GM19438 (cell line): Measurements from ENCODE around the gene ST13.
"Not testable (repeated sequence)": the region's sequence is repeated elsewhere in the genome, so short reads cannot be mapped to it uniquely, and the experiment has no call there.

Experiments
- ATAC-seq: cut with Tn5 transposase; IDR thresholded peaks from one replicate; pipeline ENCODE4 v1.9.1; 2021; ENCODE audit warnings: low read depth; ENCODE audit not compliant: unreplicated experiment

ST13 gene

DNA sequence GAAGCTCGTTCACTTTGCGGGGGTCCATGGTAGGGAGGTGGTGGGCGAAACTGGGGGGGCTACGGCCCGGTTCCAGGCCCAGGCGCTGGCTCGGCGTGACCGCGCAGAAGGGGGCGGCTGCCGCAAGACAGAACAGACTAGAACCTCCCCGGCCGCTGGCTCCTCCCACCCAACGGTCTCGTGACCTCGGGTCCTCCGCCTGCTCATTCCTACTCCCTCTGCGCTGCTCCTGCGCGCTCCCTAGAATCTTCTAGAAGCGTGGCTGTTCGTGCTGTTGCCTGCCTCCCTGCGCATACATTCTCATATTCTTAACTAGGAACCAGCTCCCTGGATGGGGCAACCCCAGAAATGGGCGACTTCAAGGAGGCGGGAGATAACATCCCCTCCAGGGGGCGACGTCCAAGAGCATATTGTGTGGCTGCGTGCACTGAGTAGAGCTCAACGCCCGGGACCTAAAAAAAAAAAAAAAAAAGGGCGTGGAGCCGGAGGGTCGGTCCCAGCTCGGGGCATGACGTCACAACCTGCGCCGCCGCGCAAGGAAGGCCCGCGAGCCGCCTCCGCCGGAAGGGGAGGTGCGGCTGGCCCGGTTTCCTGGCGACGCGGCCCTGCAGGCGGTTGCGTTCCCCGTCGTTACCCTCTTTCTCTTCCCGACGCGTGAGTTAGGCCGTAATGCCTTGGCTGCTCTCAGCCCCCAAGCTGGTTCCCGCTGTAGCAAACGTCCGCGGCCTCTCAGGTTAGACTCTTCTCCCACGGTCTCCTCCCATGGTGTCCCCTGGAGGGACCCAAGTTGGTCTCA is at the start of gene ST13, which contains the start of gene XPNPEP3:
TSS of gene ST13 (minus strand) at position 127 of the 796 bp plus-strand sequence. CDS start at position 28, 99 bp downstream.
TSS of gene XPNPEP3 (plus strand) at position 636 of the 796 bp plus-strand sequence. CDS start at position 670, 34 bp downstream.
- ATAC-seq = peak; percentile 92

DNA sequence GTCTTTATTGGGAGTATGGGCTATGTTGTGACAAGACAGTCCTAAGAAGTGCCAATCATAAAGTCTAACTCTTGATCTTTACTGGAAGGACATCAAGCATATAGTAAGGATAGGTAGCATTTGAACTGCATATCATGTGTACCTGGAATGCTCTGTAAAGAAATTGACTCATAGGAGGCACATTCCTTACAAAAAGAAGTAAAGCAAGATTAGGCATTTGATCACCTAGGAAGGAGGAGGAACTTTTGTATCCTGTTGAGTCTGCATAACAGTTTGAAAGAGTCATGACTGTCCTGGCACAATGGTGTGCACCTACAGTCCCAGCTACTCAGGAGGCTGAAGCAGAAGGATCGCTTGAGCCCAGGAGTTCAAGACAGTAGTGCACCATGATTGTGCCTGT is 47.7 kb upstream of the ST13 start:
- ATAC-seq = no peak

DNA sequence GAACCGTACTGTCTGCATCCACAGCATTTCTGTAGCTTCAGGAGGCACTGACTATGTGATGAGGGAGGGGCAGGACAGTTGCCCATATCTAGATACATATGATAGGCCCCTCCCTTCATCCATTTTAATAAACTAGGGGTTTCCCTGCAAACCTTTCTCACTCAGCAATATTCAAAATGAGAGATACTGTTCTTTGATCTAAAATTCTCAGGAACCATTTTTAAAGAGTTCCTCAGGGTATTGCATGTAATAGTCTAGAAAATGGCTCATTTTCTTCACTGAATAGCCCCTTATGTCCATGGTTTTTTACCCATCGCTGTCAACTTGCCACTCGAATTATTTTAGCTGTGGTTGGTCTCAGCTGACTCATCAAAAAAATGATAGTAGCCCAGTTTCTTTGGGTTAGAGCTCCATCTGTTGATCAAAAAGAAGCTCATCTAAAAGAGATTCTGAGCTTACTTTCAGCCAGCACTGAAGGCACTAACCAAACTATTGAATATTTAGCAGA is 42.5 kb upstream of the ST13 start:
- no peak for ATAC-seq

DNA sequence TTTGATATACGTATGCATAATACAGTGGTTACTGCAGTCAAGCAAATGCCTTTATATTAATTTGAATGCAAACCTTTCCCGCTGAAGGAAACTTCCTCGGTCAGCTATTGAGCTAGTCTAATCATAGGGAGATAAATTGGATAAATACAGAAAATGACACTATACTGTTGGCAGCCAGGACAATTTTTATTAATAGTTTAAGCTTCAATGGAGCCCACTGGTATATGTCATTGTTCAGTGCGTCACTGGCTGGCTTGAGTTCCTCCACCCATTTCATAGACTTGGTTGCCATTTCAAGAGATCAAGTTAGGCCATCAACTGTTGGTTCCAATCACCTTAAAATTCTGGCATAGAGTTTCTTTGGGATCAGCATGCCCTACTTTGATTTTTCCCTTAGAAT is 38.0 kb upstream of the ST13 start:
- ATAC-seq = no peak

DNA sequence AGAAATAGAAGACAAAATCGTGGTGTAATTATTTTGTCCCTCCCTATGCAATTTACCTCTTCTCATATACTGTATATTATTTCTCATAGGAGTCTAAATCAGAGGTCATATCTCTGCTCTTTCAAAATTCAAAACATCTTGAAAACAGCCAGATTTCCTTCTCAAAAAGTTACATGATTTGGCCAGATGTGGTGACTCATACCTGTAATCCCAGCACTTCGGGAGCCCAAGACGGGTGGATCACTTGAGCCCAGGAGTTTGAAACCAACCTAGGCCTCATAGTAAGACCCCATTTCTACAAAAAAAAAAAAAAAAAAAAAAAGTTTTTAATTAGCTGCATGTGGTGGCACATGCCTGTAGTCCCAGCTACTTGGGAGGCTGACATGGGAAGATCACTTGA is 34.4 kb upstream of the ST13 start:
- no peak for ATAC-seq

DNA sequence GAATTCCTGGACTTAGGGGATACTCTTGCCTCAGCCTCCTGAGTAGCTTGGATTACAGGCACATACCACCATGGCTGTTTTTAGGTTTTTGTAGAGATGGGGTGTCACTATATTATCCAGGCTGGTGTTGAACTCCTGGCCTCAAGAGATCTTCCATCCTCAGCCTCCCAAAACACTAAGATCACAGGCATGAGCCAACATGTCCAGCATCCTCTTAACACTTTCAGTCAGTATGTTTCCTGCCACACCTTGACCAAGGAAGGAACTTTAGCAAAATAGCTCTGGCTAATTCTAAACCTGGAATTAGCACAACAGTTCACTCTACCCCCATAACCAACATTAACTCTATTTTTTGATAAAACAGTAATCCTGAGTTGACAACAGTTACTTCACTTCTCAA is 32.7 kb upstream of the ST13 start:
- no peak for ATAC-seq

DNA sequence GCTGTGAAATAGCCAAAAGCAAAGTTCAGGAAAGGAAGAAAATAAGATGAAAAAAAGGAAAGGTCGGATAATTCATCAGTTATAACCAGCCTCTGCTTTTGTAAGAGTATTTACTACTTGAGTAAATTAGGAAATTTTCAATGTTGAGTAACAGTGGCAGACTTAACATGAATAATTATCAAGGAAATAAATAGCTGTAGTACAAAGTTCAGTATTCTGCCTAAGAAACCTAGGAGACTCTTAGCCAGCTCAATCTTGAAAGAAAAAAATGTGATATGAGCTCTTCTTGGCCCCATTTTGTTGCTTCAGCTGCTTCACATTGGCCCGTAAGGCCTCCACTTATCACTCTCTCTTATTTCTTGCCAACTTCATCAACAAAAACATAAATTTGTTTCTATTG is 22.5 kb upstream of the ST13 start:
- ATAC-seq = no peak

DNA sequence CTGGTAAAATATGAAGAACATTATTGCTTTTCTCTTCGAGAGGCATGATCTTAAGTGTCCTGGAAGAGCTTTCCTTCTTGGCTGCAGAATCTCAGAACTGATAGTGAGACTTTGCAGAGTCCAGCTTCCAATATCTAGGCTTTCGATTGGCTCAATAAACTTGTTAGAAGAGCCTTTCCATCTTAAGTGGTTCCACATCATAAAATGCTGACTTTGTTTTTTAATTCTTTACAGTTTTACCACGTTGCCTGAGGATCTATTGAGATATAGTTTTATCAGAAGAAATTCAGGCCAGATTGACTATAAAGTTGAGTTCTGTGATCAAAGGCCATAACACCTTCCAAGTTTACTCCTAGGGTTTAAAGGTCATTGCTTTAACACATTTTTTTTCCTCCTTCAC is 21.0 kb upstream of the ST13 start:
- ATAC-seq = no peak

DNA sequence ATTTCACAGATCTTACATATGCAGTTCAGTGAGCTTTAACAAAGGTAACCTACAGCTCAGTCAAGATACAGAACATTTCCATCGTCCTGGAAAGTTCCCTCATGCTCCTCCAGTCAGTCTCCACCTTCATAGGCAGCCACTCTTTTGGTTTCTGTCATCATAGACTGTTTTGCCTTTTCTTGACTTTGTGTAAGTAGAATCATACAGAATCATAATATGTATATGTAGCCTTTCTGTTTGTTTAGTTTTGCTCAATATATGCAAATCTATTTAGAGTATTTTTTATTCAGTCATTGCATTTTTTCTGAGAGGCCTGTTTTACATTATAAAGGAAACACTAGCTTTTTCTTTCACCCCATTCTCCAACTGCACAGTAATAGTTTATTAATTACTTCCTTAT is 20.5 kb upstream of the ST13 start:
- ATAC-seq = no peak

DNA sequence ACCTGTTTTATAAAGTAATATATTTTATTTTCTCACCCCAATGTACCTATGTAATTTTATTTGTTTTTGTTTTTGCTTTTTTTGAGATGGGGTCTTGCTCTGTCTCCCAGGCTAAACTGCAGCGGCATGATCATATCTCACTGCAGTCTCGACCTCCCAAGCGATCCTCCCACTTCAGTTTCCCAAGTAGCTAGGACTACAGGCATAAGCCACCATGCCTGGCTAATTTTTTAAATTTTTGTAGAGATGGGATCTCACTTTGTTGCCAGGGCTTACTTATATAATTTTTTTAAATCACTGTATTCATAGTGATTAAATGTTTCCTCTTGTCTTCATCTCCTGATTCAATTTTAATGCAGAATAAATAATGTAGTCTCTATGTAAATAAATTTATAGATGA is 18.7 kb upstream of the ST13 start:
- ATAC-seq = no peak

DNA sequence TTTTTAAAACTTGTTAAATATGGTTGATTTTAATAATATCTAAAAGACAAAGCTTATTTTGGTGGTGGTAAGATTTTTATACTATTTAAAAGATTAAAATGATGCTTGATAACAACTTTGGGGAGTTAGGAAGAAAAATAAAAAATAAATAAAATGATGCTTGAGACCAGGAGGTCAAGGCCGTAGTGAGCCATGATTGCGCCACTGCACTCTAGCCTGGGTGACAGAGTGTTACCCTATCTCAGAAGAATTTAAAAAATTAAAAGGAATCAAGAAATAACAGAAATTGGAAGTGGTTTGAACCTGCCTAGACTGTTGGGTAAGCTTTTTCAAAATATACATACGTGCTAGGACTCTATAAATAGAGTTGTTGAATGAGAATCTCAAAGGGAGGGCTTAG is 17.6 kb upstream of the ST13 start:
- no peak for ATAC-seq

DNA sequence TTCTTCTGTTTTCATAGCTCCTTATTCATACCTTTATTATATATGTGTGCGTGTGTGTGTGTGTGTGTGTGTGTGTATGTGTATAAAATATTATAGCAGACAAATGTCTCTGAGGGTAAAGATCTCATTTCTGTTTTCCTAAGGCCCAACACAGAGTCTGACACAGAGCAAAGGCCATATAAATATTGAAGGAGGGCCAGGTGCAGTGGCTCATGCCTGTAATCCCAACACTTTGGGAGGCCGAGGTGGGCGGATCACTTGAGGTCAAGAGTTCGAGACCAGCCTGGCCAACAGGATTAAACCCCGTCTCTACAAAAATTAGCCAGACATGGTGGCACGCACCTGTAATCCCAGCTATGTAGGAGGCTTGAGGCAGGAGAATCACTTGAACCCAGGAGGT is 11.9 kb upstream of the ST13 start:
- ATAC-seq = not testable (repeated sequence)

DNA sequence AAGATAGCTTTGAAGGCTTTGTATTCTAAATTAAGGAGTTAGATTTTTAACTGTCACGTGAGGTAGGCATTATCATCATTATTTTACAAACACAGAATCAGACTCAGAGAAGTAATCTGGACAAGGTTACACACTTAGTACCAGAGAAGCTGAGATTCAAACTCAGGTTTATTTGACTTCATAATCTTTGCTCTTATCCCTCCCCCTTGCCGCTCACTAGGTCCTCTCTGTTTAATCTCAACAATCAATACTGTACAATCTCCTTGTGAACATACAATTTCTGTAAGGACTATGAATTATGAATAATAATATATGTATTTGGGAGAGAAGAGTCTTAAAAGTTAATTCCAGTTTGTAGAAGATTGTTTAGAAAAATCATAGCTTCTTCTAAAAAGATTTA is 10.7 kb upstream of the ST13 start:
- ATAC-seq = no peak

DNA sequence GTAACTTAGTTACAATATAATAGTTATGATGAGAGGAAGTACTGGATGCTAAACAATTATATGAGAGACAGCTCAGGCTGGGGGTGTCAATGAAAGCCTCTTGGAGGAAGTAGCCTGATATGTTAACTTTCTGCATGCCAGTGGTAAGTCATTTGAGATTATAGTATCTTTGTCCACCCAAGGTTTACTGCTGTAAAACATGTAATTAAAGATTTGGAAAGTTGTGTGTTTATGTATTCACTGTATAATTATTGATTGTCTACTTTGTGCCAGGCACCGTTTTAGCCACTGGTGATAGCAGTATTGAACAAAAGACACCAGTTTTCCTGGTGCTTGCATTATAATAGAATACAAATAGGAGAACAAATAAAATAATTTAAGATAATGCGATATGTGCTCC is 6.1 kb upstream of the ST13 start:
- no peak for ATAC-seq

DNA sequence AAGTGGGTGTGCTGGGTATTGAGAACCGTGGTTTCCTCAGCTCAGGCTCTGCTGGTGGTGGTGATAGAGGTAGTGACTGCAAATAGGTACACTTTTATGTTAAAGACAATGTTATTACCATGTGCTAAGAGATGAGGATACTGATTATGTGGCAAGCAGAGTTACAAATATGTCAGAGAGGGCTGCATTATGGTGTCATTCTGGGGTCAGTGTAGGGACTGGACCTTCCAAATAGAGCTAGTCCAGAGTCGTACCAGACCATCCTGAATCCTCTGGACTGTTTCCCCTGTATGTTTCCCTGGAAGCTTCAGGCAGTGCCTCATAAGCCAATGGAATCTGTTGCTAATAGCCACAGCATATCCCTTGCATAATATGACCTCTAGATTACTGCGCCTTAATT is 5.6 kb upstream of the ST13 start, which contains the start of gene DNAJB7:
TSS of gene DNAJB7 (minus strand) at position 101 of the 400 bp plus-strand sequence. CDS start 119 bp downstream, outside the sequence.
- no peak for ATAC-seq

DNA sequence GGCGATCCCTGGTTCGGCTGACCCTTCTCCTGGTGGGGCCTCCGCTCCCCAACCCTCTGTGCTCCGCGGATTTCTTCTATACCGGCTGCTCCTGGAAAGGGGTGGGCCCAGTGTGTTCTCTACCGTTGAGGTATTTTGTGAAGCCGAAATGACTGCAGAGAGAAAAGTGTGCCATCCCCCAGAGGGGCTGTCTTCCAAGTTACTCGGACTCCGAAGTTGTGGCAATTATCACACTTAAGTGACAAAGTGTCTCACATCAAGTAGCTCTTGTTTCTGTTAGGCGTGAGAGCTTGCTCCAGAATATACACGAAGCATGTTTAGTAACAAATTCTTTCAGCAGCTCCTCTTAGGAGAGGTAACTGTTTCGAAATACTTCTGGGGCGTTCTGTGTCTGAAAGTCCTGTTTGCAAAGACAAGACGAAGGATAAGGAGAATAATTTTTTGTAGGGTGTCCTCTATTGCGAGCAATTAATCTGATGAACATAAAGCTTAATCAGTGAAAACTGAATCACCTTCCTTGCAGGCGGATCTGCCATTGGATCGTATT is 943 bp upstream of the ST13 start:
- ATAC-seq = no peak

DNA sequence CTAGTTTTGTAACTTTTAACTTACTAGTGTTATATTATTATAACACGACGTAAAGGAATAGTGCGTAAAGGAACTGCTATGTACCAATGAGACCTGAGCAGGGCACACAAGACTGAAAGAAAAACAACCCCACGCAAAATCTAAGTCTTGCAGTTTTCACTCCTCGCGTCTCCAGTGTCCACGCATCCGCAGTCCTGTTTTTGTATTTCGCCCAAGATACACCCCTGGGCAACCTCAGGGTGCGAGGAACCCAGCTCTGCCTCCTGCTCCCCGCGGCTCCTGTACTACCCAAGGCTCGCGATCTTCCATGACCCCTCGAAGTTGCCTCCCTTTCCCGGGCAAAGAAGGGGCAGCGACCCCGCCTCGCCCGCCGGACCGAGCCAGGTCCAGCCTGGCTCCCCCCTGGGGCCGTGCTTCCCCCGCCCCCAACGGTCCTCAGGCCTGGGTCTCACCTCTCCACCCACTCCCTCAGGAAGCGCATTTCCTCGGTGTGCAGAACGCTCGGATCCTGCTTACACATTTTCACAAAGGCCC is 393 bp downstream of the ST13 start:
- peak; percentile 21 for ATAC-seq

DNA sequence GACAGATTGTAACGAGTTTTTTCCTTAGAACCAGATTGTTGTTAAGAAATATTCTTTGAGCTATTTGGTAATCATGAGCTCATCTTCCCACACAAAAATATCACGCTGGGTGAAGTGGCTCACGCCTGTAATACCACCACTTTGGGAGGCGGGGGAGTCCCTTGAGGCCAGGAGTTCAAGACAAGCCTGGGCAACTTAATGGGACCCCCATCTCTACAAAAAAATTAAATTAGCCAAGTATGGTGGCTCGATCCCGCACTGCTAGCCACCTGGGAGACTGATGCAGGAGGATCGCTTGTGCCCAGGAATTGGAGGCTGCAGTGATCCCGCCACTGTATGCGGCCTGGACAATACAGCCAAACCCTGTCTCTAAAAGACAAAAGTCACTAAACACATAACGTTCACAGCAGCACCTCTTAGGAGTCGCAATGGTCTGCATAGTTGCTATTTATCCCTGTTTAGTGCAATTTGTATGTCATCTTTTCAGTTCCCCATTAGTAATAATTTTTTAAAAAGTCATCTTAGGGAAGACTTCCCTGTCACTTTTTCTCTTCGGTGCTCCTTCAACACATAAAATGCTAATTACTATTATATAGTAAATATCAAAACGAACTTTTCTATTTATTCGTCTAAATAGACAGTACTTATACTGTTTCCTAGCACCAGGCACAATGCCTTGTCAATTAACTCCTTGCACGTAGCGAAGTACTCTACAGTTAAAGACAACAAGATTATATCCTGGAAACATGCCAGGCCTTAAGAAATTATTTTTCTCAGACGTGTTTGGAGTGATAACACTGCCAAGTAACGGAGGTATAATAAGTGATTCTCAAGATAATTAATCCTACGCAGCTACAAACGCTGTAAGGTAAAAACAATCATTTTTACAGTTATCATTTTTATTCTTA is 1.1 kb downstream of the ST13 start:
- no peak for ATAC-seq

DNA sequence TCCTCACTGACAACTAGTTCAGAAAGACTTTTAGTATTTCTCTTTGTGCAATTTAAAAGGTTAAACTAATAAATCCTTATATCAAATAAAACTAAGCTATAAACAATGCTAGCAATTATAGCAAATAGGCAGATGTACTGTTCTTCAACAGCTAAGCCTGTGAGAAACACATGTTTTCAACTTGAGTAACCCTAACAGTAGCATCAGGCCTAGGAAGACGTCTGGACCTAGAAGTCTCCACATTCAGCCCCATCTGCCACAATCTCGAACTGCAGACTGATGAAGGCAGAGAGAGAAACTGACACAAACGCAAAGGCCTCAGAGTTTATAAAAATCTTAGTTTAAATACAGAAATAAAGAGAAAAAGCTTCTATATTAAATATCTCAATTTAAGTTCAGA is 2.5 kb downstream of the ST13 start:
- no peak for ATAC-seq

DNA sequence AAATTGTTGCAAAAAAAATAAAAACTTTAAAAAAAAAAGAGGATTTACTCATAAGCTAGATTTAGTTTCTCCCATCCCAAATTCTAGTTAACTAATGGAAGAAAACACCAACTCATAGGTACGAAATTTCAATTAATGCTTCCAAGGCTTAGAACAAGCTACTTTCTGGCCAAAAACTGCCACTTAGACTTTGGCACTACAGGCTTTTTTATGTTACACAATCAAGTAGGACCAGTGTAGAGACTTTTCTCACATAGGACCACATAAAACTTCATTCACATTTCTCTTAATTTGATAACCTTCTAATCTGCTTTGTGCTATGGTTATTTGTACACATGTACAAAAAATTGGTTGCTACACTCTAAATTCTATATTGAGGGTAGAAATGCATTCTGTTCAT is 3.1 kb downstream of the ST13 start:
- ATAC-seq = no peak

DNA sequence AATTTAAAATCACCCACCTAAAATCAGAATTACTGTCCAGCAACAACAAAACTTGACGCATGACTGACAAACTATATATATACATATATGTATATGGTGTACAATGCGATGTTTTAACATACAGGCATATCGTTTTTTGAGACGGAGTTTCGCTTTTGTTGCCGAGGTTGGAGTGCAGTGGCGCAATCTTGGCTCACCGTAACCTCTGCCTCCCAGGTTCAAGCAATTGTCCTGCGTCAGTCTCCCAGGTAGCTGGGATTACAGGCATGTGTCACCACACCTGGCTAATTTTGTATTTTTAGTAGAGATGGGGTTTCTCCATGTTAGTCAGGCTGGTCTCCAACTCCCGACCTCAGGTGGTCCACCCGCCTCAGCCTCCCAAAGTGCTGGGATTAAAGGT is 10.6 kb downstream of the ST13 start:
- not testable (repeated sequence) for ATAC-seq
